Transverse colon (tissue), 3 donors: ENCODE data around the gene HMGN2.

Source experiments
- CTCF ChIP-seq, 5 experiments: fragments of 200-600 bp in 3 of 5; fragments of 450-650 bp in 2 of 5; sonication (generic) in 3 of 5; IDR thresholded peaks; 1 replicate in 2 of 5; 2 replicates in 3 of 5; pipeline ENCODE4 v1.5.1; 2016 to 2017; ENCODE audit warnings: antibody characterized with exemption in 5 of 5, inconsistent platforms in 3 of 5, mild to moderate bottlenecking in 2 of 5, moderate library complexity in 1 of 5
- POLR2A ChIP-seq: fragments of 450-650 bp; IDR thresholded peaks from one replicate; pipeline ENCODE4 v1.6.1; 2016; ENCODE audit warnings: antibody characterized with exemption, mild to moderate bottlenecking, moderate library complexity

- TF ChIP-seq CTCF (IDR thresholded peaks at IDR 0.05), result no peak
- TF ChIP-seq POLR2A, result no peak
Observed at GRCh38 chr1:26482921-26483320, 10.7 kb downstream of the HMGN2 start.
